CD14-positive monocyte (primary cell): ENCODE results near the gene DEF6. TPM values are rescaled to one million over a fixed set of nuclear protein-coding genes. Genes with fewer than 3 reads are reported as not detected.
A peak's percentile ranks its signal among the peaks of the same experiment; 100 is the strongest.

Experiments
- DNase-seq, 3 donors: peaks; one replicate each; pipeline ENCODE4 v3.0.0-alpha.2; 2011 to 2022
- H2AFZ ChIP-seq: 2 replicates; pipeline ENCODE4 v1.6.0; 2012; ENCODE audit warnings: mild to moderate bottlenecking, low read depth, low read length, inconsistent platforms; ENCODE audit not compliant: insufficient read depth, poor library complexity, severe bottlenecking
- H3K27ac ChIP-seq, 2 donors: 1 replicate in 1 of 2; 2 replicates in 1 of 2; pipeline ENCODE4 v1.5.1; 2012 to 2013; ENCODE audit warnings: low read length in 2 of 2, control low read depth in 1 of 2, inconsistent platforms in 1 of 2, low read depth in 1 of 2, mild to moderate bottlenecking in 1 of 2
- H3K27me3 ChIP-seq, 2 donors: one replicate each; pipeline versions ENCODE4 v1.6.0 to v1.6.1; 2011 to 2013; ENCODE audit warnings: low read length in 2 of 2; ENCODE audit not compliant: control insufficient read depth in 2 of 2, insufficient read depth in 2 of 2
- H3K36me3 ChIP-seq, 2 donors: replicated peaks in 1 of 2; 1 replicate in 1 of 2; 2 replicates in 1 of 2; pipeline versions ENCODE4 v1.5.1 to v1.6.1; 2012 to 2013; ENCODE audit warnings: low read length in 2 of 2, control low read depth in 1 of 2, inconsistent platforms in 1 of 2, mild to moderate bottlenecking in 1 of 2; ENCODE audit not compliant: insufficient read depth in 2 of 2, control insufficient read depth in 1 of 2
- H3K4me1 ChIP-seq, 2 donors: 1 replicate in 1 of 2; 2 replicates in 1 of 2; pipeline versions ENCODE4 v1.5.1 to v1.6.1; 2012 to 2013; ENCODE audit warnings: low read length in 2 of 2, control low read depth in 1 of 2, inconsistent platforms in 1 of 2, mild to moderate bottlenecking in 1 of 2, moderate library complexity in 1 of 2; ENCODE audit not compliant: insufficient read depth in 2 of 2, control insufficient read depth in 1 of 2
- H3K4me2 ChIP-seq: replicated peaks from 2 replicates; pipeline ENCODE3; 2012; ENCODE audit warnings: low read length, moderate library complexity, mild to moderate bottlenecking; ENCODE audit not compliant: poor library complexity, severe bottlenecking; ENCODE audit errors: extremely low read depth
- H3K4me3 ChIP-seq, 3 experiments: fragments of 200-600 bp in 1 of 3; sonication (generic) in 1 of 3; replicated peaks in 1 of 3; 1 replicate in 2 of 3; 2 replicates in 1 of 3; pipeline ENCODE4 v1.5.1; 2011 to 2013; ENCODE audit warnings: low read length in 3 of 3, mild to moderate bottlenecking in 3 of 3, control low read depth in 2 of 3, low read depth in 2 of 3, inconsistent platforms in 1 of 3, moderate library complexity in 1 of 3
- H3K79me2 ChIP-seq: 2 replicates; pipeline ENCODE4 v1.6.0; 2012; ENCODE audit warnings: mild to moderate bottlenecking, control low read depth, inconsistent platforms, low read length, moderate library complexity; ENCODE audit not compliant: insufficient read depth
- H3K9ac ChIP-seq: 2 replicates; pipeline ENCODE4 v1.6.0; 2017; ENCODE audit warnings: low read length, mild to moderate bottlenecking; ENCODE audit not compliant: insufficient read depth, poor library complexity, severe bottlenecking
- H3K9me3 ChIP-seq, 2 donors: replicated peaks in 1 of 2; 1 replicate in 1 of 2; 2 replicates in 1 of 2; pipeline versions ENCODE4 v1.5.1 to v1.6.1; 2012 to 2013; ENCODE audit warnings: low read length in 2 of 2, control low read depth in 1 of 2; ENCODE audit not compliant: control insufficient read depth in 1 of 2, insufficient read depth in 1 of 2
- H4K20me1 ChIP-seq: 2 replicates; pipeline ENCODE4 v1.6.0; 2012; ENCODE audit warnings: mild to moderate bottlenecking, low read length, control low read depth, moderate library complexity; ENCODE audit not compliant: insufficient read depth
- H3K27ac Mint-ChIP-seq, 7 donors: one replicate each; pipeline ENCODE4 v1.8.0; 2020; ENCODE audit warnings: mild to moderate bottlenecking in 7 of 7, mixed read lengths in 7 of 7, moderate library complexity in 6 of 7, inconsistent platforms in 2 of 7
- H3K27me3 Mint-ChIP-seq, 3 donors: one replicate each; pipeline ENCODE4 v1.8.0; 2021 to 2022; ENCODE audit warnings: low read depth in 3 of 3, mild to moderate bottlenecking in 3 of 3, mixed read lengths in 3 of 3, moderate library complexity in 3 of 3, inconsistent platforms in 1 of 3
- H3K36me3 Mint-ChIP-seq, 2 donors: one replicate each; pipeline ENCODE4 v1.8.0; 2020; ENCODE audit warnings: mixed read lengths in 2 of 2, inconsistent platforms in 1 of 2, mild to moderate bottlenecking in 1 of 2
- H3K4me1 Mint-ChIP-seq: one replicate; pipeline ENCODE4 v1.8.0; 2020; ENCODE audit warnings: mild to moderate bottlenecking, mixed read lengths
- H3K4me3 Mint-ChIP-seq, 2 donors: one replicate each; pipeline ENCODE4 v1.8.0; 2020; ENCODE audit warnings: mild to moderate bottlenecking in 2 of 2, mixed read lengths in 2 of 2, moderate library complexity in 1 of 2
- H3K9me3 Mint-ChIP-seq, 7 donors: one replicate each; pipeline ENCODE4 v1.8.0; 2020 to 2022; ENCODE audit warnings: mixed read lengths in 7 of 7, mild to moderate bottlenecking in 6 of 7, moderate library complexity in 6 of 7, inconsistent platforms in 2 of 7
- CTCF ChIP-seq: fragments of 200-600 bp; IDR thresholded peaks from one replicate; pipeline ENCODE4 v1.8.0; 2022; ENCODE audit warnings: antibody characterized with exemption, mild to moderate bottlenecking
- WGBS: methylation state at CpG from one replicate; pipeline ENCODE4 v1.1.5; 2013; ENCODE audit warnings: missing lambda C conversion rate; ENCODE audit not compliant: insufficient coverage; 5-methylcytosine and 5-hydroxymethylcytosine counted together
- intact Hi-C, 2 donors: fragments of 100-400 bp; cut with micrococcal nuclease; formaldehyde crosslinking; loops; one replicate each; pipeline versions ENCODE4 v1.15.0 to v1.15.1; 2023
- polyA plus RNA-seq, 3 donors: library from polyadenylated mRNA; depleted of rRNA in 1 of 3; unstranded in 2 of 3; stranded (reverse) in 1 of 3; fragments of 300-500 nt in 2 of 3; fragments of >200 nt in 1 of 3; fragmentation: Illumina TruSeq in 2 of 3; gene quantifications; 1 replicate in 2 of 3; 2 replicates in 1 of 3; pipeline ENCODE4 v1.2.3, GENCODE V29; 2012 to 2021

Gene DEF6
- polyA plus RNA-seq, 3 donors, result 41.2 to 110 (median 59.3) TPM

GRCh38 chr6:35317483-35318195 is 20.0 kb downstream of the DEF6 start:
- H3K36me3 ChIP-seq, result peaks cover 69 to 83% of the 10 kb centered on the region in 2 donors
- peaks cover 11 to 16% of the 10 kb centered on the region in 2 donors for H3K4me1 ChIP-seq
- peaks cover 80 to 94% of the 10 kb centered on the region in 2 donors for H3K36me3 Mint-ChIP-seq
- no peak overlapping the region for H3K4me3 Mint-ChIP-seq
- H3K27me3 ChIP-seq, result no peaks in the 10 kb centered on the region
- H3K4me2 ChIP-seq, result no peak overlapping the region
- no peak for TF ChIP-seq CTCF
- peaks cover 0 to 4% (median 0%) of the 10 kb centered on the region in 7 donors for H3K9me3 Mint-ChIP-seq
- no peak overlapping the region for H3K27ac ChIP-seq
- H4K20me1 ChIP-seq, result peaks cover 59% of the 10 kb centered on the region
- peak overlapping the region in 2 of 7 donors; percentile 21 to 36 for H3K27ac Mint-ChIP-seq
- peaks cover 15% of the 10 kb centered on the region for H3K4me1 Mint-ChIP-seq
- H3K79me2 ChIP-seq, result peaks cover 26% of the 10 kb centered on the region
- DNase-seq, result no peak
- no peaks in the 10 kb centered on the region for H3K9me3 ChIP-seq
- no peak overlapping the region for H2AFZ ChIP-seq
- H3K27me3 Mint-ChIP-seq, result peaks cover 0 to 4% (median 0%) of the 10 kb centered on the region in 3 donors
- H3K4me3 ChIP-seq, result no peak overlapping the region
- intact Hi-C loops, result no loop called here
- H3K9ac ChIP-seq, result no peak overlapping the region
- 98% methylated on average over 26 of the region's 28 CpGs for WGBS

- H3K4me1 ChIP-seq, result peaks cover 4 to 8% of the 10 kb centered on the region in 2 donors
- WGBS, result 97% methylated on average over 50 of the region's 55 CpGs
- no peak for TF ChIP-seq CTCF
- no peak overlapping the region for H3K27ac ChIP-seq
- H3K36me3 ChIP-seq, result peaks cover 76 to 92% of the 10 kb centered on the region in 2 donors
- peaks cover 58% of the 10 kb centered on the region for H4K20me1 ChIP-seq
- no peaks in the 10 kb centered on the region for H3K27me3 ChIP-seq
- H3K9me3 ChIP-seq, result no peaks in the 10 kb centered on the region
- peaks cover 0 to 4% (median 0%) of the 10 kb centered on the region in 3 donors for H3K27me3 Mint-ChIP-seq
- peaks cover 85 to 97% of the 10 kb centered on the region in 2 donors for H3K36me3 Mint-ChIP-seq
- peaks cover 0 to 4% (median 0%) of the 10 kb centered on the region in 7 donors for H3K9me3 Mint-ChIP-seq
- peaks cover 23% of the 10 kb centered on the region for H3K79me2 ChIP-seq
- DNase-seq, result no peak
- peak overlapping the region in 2 of 7 donors; percentile 3 to 6 for H3K27ac Mint-ChIP-seq
- no peak overlapping the region for H3K4me3 Mint-ChIP-seq
- H3K4me3 ChIP-seq, result no peak overlapping the region
- no peak overlapping the region for H3K4me2 ChIP-seq
- intact Hi-C loops, result no loop called here
- no peak overlapping the region for H3K9ac ChIP-seq
- no peak overlapping the region for H2AFZ ChIP-seq
- peaks cover 8% of the 10 kb centered on the region for H3K4me1 Mint-ChIP-seq
Measured at GRCh38 chr6:35318196-35319171, 20.9 kb downstream of the DEF6 start.
